Measurements from ENCODE around the gene IL18BP.

The IL18BP gene

DNA sequence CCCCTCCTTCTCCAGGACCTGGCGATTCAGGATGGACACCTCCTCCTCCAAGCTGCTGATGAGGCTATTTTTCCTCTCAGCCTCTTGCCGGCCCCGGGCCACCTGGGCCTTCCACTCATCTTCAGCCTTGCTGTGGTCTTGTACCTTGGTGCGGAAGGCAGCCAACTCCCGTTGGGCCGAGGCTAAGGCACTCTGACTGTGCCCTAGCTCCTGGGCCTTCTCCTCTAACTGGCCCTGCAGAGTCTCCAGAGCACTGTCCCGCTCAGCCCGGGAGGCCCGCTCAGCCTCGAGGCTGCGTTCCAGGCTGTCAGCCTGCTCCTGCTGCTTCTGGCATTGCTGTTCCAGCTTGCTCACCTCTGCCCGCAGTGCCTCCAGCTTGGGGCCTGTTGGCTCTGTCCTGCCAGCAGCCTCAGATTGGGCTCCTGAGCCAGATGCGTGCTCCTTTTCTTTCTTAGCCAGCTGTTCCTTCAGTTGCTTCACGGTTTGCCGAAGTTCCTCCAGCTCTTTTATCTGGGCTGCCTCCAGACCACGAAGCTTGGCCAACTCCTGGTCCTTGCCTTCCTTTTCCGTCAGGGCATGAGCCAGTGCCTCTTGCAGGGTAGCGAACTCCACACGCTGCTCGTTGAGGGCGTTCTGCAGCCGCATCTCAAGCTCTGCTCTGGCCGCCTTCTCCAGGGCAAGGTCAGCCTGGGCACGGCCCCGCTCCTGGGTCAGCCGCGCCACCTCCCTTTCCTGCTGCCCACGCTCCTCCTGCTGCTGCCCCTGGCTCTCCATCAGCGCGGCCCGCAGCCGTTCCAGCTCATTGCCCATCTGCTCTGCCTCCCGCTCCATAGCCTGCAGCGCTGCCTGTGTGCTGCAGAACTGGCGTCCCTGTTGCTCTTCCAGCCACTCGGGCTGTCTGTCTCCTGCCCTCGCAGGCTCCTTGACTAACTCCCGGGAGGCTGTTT is 15.3 kb downstream of the IL18BP start:
- no peak for DNase-seq

- DNase-seq = no peak
Measured at GRCh38 chr11:72014761-72015320, 16.1 kb downstream of the IL18BP start.

DNA sequence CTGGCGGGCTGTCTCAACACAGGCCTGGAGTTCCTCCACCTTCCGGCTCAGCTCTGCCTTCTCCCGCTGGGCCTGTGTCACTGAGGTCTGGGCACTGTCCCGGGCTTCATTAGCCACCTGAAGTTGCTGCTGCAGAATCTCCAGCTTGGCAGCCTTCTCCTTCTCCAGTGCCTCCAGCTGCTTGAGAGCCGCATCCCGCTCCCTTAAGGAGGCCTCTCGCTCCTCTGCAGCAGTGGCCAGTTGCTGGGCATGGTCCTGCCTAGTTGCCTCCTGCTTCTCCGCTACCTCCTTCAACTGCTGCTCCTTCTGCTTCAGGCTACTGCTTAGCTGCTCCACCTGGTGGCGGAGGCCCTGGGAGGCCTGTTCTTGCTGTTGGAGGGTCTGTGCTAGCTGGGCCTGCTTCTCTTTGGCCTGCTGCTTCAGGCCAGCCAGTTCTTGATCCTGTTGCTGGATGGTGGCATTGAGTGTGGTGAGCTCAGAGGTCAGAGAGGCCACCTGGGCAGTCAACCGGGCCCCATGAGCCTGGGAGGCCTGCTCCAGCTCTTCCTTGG is 16.9 kb downstream of the IL18BP start:
- DNase-seq = no peak

DNA sequence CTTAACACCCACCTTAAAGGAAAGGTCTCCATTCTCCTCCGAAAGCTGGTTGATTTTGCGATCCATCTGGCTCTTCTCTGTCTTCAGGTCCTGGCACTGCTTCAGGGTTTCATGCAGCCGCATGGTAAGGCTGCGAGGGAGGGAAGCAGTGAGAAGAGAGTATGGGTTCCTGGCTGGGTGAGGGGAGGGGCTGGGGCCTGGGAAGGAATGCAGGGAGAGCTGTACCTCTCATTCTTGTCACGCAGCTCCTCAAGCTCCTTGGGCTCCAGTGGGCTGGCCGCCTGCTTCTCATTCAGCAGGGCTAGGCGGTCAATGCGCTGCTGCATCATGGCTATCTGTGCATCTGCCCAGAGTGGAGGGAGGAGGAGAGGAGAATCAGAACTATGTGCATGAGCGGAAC is 19.5 kb downstream of the IL18BP start:
- DNase-seq = no peak

DNA sequence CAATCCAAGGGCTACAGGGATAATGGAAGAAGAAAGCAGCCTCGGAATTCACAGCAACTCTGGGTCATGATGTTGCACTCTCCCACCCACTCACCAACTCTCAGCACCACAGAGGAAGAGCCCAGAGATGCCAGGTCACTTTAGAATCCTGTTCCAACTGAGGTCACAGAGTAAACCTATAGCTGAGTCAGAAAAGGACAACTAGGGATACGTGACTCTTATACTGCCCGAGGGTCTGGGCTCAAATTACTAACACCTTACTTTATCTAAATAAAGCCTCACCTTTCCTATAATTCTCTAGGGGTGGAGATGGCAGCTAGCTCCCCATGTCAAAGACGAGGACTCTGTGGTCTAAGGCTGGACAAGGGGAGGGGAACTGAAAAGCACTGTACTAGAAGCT is 24.6 kb downstream of the IL18BP start:
- DNase-seq = no peak

- DNase-seq = no peak
Measured at GRCh38 chr11:72024069-72024754, 25.5 kb downstream of the IL18BP start.

GRCh38 chr11:72026090-72026489 is 27.4 kb downstream of the IL18BP start:
- DNase-seq = no peak

- DNase-seq = no peak
Measured at GRCh38 chr11:72030472-72031045, 31.9 kb downstream of the IL18BP start.

DNA sequence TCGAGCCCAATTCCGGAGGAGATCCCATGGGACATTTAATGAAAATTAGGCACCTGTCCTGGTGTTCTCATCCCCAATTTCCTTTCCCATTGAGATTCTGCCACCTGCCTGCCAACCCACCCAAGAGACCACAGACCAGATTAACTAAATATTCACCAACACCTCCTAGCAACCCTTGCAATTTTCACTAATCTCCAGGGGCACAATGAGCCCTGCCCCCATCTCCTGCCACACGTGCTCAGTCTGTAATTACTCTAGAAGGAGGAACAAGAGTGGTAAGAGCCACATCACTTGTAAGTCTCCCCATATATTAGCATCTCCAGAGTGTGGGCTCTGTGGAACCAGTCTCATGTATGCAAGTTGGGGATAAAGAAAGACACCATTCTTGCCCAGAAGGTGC is 38.0 kb downstream of the IL18BP start:
- no peak for DNase-seq

- DNase-seq = no peak
Measured at GRCh38 chr11:72037554-72038311, 39.0 kb downstream of the IL18BP start.

DNA sequence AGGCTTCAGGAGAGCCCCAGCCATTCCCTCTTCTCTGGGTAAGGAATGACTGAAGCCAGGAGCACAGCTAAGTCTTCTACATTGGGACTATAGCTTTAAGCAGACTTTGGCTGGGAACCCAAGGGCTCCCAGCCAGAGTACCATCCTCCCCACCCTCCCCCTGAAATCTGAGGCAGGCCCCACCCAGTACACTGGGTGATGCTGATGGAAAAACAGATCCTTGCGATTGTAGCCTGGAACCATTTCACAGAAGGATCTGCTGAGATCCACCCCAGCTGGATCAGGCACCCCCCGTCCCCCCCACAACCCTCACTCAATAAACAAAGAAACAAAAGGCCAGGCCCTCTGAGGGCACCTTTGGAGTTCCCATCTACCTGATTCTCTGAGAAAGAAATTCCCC is 39.8 kb downstream of the IL18BP start:
- no peak for DNase-seq

- no peak for DNase-seq
Measured at GRCh38 chr11:72039031-72039855, 40.5 kb downstream of the IL18BP start.

- DNase-seq = no peak
Measured at GRCh38 chr11:72039856-72040401, 41.2 kb downstream of the IL18BP start.

DNA sequence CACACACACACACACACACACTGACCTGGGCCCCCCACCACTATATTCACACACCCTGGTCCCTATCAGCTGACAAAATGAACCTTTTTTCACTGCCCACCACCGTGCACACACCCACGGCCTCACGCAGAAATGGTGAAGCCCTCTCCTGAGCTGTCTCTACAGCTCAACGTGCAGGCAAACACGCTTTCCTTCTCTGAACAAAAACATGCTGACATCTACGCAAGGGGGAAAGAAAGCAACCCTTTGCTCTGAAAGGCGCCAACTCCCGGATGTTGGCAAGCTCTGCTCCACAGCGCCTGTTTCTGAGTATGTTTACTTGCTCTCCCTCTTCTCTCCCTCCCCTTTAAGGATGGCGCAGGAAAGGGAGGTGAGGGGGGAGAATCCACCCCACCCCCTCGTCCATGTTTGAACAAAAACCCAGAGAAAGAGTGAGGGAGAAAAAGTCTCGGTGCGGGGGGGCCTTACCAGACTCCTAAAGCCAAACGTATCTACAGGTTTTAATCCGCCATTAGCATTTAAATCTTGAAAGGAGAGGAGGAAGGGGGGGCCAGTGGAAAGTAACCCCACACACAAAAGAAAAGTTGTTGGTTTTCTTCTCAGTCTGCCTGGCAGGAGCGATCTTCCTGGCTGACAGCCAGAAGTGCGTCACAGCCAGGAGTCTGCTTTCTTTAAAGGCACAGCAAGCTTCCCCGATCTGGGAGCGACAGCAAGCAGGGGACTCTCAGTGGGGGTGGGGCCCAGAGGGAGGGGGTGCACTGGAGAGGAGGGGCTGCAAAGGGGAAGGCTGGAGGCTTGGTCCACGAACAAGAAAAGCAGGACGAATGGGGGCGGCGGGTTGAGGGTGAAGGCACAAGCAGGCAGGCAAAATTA is 42.0 kb downstream of the IL18BP start:
- peak; percentile 64 for DNase-seq

- DNase-seq = peak; percentile 36
Measured at GRCh38 chr11:72041364-72042063, 42.8 kb downstream of the IL18BP start.

DNA sequence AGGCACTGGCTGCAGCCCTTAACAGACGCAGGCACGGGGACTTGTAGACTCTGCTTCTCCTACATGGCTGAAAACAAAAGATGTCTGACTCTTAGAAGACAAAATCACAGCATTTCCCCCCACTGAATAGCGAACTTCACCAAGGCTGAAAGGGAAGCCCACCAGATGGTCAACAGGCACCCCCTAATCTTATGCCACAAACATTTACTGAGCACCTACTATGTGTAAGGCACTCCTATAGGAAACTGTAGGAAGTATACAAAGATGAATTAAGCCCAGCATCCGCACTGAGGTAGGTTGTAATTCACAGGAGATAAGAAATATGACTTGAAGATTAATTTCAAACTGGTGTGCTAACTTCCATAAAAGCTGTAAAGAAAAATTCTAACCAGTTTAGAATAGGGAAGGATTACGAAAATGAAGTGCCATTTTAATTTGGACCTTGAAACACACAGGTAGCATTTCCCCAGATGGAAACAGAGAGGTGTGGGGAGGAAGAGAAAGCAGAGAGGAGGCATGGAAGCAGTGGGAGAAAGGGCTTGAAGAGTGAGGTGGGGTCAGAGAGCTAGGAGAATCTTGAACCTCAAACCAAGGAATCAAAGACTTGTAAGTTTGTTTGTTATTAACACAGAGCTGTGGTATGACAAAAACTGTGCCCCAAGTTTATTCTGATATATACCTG is 43.5 kb downstream of the IL18BP start:
- no peak for DNase-seq

DNA sequence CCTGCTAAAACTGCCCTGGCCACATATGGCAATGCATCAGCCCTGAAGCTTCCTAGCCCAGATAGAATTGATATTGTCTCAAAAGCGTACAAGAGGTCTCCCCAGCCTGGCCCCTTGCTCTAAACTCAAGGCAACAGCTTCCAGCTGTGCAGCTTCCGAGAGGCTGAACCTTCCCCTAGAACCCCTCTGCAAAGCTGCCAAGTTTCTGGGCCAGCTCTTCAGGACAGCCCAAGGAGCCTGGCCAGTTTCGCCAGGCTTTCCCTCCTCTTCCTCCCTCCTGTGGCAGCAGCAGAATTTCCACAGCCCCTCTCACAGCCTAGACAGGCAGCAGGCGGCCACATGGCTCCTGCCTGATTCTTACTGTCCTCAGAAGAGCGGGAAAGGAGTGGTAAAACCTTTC is 47.1 kb downstream of the IL18BP start:
- DNase-seq = no peak

DNA sequence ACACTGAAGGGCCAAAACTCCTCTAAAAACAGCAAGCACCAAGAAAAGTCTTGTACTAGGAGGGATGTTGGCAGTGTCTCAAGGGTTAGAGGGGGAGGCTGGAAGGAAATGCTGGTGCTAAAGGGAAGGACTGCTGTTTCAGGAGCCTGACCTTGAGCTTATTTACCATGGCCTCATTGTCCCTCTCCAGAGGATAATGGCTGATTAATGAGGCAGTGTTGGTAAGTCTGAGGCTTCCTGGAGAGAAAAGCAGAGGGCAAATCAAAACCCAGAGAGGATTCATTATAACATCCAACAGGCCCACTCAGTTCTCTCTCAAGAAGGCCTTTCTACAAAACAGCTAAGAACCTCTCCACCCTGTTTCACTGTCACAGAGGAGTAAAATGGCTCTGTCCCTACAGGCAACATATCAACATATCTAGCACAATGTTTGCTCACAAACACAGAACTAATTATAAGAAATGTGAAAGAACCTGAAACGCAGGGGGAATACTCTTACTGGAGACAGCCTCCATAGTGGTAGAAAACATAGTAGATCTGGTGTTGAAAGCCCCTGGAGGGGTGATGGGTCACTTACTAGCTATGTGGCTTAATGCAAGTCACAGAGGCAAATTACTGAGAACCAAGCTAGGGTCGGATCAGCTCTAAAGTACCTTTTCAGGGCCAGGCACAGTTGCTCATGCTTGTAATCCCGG is 50.2 kb downstream of the IL18BP start:
- no peak for DNase-seq

Measured in GDM1 (cell line).